Fibroblast of skin of right quadriceps (primary cell): ENCODE results near the gene INO80E.

Source experiments
- DNase-seq: peaks from one replicate; pipeline ENCODE4 v3.0.0-alpha.2; 2013

INO80E gene

GRCh38 chr16:29975811-29976511, 20.1 kb upstream of the INO80E start:
- no peak for DNase-seq

- no peak for DNase-seq
Observed at GRCh38 chr16:29977063-29977825, 18.8 kb upstream of the INO80E start.

GRCh38 chr16:29978081-29978480, 18.0 kb upstream of the INO80E start:
- no peak for DNase-seq

DNA sequence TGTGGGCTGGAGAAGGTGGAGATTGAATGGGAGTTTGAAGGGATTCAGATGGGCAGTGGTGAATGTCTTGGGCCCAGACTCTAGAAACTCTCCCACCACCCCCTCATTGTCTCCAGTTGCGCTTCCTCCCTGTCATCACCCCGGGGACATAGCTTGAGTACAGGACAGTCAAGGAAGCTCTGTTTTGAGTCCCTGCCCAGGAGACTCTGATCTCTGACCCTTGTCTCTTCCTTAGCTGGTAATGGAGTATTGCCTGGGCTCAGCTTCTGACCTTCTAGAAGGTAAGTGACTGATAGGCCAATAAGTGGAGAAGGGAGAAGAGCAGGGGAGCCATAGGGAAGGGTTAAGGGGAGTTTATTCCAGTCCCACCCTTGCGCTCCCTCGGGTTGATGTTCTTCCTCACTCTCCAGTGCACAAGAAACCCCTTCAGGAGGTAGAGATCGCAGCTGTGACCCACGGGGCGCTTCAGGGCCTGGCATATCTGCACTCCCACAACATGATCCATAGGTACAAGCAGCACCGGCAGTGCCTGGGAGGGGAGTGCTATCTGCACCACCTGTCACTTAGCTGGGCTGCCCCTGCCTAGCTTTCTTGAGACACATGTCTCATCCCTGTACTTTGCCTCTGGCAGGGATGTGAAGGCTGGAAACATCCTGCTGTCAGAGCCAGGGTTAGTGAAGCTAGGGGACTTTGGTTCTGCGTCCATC, 17.3 kb upstream of the INO80E start:
- DNase-seq = no peak

GRCh38 chr16:29982560-29983419, 13.3 kb upstream of the INO80E start:
- DNase-seq = no peak

GRCh38 chr16:29983420-29984136, 12.5 kb upstream of the INO80E start:
- DNase-seq = no peak

DNA sequence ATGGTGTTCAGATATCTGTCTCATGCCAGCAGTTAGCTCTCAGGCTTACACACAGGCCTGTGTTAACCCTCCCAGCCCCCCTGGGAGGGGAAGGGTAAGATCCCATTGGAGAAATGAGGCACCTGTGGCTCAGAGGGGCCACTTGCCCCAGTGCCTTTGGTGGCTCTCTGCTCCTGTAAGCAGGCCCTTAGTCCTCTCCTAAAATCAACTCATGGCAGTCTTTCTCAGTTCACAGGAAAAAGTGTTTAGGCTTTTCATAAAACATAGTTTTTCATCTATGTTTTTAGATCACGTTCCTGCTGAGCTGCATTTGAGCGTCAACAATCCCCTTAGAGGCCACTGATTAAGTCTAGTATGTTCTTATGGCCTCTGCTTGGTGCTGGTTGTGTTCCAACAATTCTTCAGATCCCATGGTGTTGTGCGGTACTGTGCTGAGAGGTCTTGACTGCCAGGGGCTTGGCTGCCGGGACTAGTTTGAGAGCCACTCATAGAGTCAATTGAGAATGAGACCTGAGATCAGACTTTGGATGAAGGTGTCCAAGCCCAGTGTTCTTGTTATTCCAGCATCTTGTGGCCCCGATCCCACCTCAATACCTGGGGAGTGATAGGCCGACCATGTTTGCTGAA, 11.8 kb upstream of the INO80E start:
- DNase-seq = no peak

DNA sequence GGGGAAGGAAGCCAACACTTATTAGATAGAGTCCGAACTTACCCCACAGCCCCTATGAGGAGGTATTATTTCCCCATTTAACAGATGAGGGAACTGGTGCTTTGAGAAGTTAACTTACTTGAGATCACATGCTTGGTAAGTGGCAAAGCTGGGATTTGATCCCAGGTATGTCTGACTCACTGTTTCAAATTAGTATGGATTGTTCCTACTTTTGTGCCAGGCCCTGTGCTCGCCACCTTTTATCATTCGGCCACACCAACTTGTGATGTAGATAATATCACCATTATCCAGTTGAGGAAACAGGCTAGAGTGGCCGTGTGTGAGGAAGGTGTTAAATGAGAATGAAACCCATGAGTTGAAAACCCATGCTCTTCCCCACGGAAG, 11.3 kb upstream of the INO80E start:
- DNase-seq = no peak

GRCh38 chr16:29985271-29985811, 10.7 kb upstream of the INO80E start:
- no peak for DNase-seq

GRCh38 chr16:29986231-29986630, 9.8 kb upstream of the INO80E start:
- DNase-seq = no peak

DNA sequence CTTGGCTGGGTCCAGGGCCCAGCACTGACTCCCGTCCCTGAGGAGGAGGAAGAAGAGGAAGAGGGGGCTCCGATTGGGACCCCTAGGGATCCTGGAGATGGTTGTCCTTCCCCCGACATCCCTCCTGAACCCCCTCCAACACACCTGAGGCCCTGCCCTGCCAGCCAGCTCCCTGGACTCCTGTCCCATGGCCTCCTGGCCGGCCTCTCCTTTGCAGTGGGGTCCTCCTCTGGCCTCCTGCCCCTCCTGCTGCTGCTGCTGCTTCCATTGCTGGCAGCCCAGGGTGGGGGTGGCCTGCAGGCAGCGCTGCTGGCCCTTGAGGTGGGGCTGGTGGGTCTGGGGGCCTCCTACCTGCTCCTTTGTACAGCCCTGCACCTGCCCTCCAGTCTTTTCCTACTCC, 9.1 kb upstream of the INO80E start:
- no peak for DNase-seq

DNA sequence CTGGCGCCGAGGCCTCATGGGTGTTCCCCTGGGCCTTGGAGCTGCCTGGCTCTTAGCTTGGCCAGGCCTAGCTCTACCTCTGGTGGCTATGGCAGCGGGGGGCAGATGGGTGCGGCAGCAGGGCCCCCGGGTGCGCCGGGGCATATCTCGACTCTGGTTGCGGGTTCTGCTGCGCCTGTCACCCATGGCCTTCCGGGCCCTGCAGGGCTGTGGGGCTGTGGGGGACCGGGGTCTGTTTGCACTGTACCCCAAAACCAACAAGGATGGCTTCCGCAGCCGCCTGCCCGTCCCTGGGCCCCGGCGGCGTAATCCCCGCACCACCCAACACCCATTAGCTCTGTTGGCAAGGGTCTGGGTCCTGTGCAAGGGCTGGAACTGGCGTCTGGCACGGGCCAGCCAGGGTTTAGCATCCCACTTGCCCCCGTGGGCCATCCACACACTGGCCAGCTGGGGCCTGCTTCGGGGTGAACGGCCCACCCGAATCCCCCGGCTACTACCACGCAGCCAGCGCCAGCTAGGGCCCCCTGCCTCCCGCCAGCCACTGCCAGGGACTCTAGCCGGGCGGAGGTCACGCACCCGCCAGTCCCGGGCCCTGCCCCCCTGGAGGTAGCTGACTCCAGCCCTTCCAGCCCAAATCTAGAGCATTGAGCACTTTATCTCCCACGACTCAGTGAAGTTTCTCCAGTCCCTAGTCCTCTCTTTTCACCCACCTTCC, 8.5 kb upstream of the INO80E start:
- no peak for DNase-seq

GRCh38 chr16:29988346-29989075, 7.5 kb upstream of the INO80E start:
- no peak for DNase-seq

- no peak for DNase-seq
Observed at GRCh38 chr16:29989111-29989858, 6.8 kb upstream of the INO80E start.

DNA sequence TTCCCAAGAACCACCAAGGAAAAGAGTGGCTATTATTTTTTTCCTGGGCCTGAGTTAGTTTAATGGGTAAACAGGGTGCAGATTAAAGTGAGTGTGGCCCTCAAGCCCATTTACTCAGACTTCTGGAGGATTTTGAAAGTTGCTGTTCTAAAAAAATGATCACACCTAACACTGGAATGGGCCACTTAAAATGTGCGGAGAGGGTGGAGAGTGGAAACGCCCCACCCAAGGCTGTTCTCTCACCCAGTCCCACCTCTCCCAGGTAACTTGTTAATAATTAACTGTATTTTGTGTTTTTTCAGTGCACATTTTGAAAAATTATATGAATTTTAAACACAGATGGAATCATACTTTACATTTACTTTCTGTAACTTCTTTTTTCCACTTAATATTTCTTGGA, 6.0 kb upstream of the INO80E start:
- no peak for DNase-seq

GRCh38 chr16:29990883-29991570, 5.0 kb upstream of the INO80E start:
- DNase-seq = no peak

DNA sequence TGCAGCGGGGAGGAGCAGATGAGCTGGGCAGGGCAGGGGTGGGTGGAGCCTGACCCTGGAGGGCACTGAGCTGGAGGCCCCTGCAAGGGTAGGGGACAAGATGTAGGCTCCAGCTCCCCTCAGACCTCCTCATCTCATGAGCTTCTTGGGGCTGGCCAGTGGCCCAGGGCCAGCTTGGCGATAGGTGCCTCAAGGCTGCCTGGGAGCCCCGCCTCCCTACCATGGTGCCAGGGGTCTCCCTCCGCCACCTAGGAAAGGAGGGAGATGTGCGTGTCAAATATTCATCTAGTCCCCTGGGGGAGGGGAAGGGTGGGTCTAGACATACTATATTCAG, 4.5 kb upstream of the INO80E start:
- DNase-seq = no peak

DNA sequence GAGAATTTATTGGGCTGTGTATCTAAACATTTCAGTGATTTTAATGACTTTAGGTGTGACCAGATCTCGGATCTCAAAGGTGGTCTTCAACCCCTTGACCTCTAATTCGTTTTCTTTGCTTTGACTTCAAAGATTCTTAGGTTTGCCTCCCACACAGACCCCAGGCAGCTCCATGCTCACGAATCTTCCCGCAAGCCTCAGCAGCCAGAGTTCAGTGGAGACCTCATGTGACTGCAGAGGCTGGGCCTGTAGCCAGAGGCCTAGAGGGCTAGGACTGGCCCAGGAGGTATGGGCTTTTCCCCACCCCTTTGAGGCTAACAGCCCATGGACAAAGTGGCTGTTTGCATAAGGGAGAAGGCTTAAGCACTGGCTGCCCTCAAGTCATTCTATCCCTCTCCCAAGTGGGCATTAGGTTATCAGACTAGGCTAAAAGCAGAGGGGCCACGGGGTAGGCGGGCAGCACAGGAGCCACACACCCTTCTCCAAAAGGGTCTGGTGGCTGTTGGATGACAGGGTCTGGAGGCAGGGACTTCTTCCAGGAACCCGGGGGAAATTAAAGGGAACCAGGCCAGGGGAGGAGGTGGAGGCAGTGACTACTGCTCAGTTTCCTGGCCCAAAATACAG, 3.6 kb upstream of the INO80E start:
- no peak for DNase-seq
